HepG2 (cell line): ENCODE measurements around the gene SDR9C7.

Experiments
- CEBPB ChIP-seq: IDR thresholded peaks from 2 replicates; pipeline ENCODE4 v1.6.1; 2011; ENCODE audit warnings: low read depth, low read length, improper control_type of control experiment, borderline replicate concordance
- CTCF ChIP-seq: sonication (generic); formaldehyde crosslinking; IDR thresholded peaks from 2 replicates; pipeline ENCODE4 v1.5.0; 2020; ENCODE audit warnings: mild to moderate bottlenecking, missing genetic modification reagents, moderate library complexity
- FOXM1 ChIP-seq: sonication (generic); formaldehyde crosslinking; IDR thresholded peaks from 2 replicates; pipeline ENCODE4 v1.5.0; 2020; ENCODE audit warnings: missing genetic modification reagents
- FOXP1 ChIP-seq, 2 experiments: fragments of 450-650 bp in 1 of 2; IDR thresholded peaks; 2 replicates each; pipeline ENCODE4 v1.6.1; 2017 to 2018; ENCODE audit warnings: antibody characterized with exemption in 1 of 2
- HDAC6 ChIP-seq: fragments of 200-600 bp; sonication (generic); IDR thresholded peaks from 2 replicates; pipeline ENCODE4 v1.7.0; 2017; ENCODE audit warnings: mild to moderate bottlenecking, antibody characterized with exemption, low read length, low read depth
- HMGXB3 ChIP-seq: sonication (generic); formaldehyde crosslinking; IDR thresholded peaks from 2 replicates; pipeline ENCODE4 v1.4.0; 2020; ENCODE audit warnings: missing genetic modification reagents, borderline replicate concordance
- SALL1 ChIP-seq: sonication (generic); formaldehyde crosslinking; IDR thresholded peaks from 2 replicates; pipeline ENCODE4 v1.8.0; 2022; ENCODE audit warnings: mild to moderate bottlenecking, missing genetic modification reagents
- SIN3A ChIP-seq: IDR thresholded peaks from 2 replicates; pipeline ENCODE4 v1.6.1; 2011; ENCODE audit warnings: low read depth, mild to moderate bottlenecking, control low read depth, low read length, borderline replicate concordance
- SOX13 ChIP-seq, 3 experiments: fragments of 450-650 bp in 1 of 3; sonication (generic) in 1 of 3; formaldehyde crosslinking in 1 of 3; IDR thresholded peaks in 2 of 3; conservative IDR thresholded peaks in 1 of 3; 2 replicates each; pipeline versions ENCODE4 v1.5.0 to v1.6.1; 2016 to 2020; ENCODE audit warnings: antibody characterized with exemption in 1 of 3, mild to moderate bottlenecking in 1 of 3, missing compliant biosample characterization in 1 of 3, missing genetic modification reagents in 1 of 3, moderate library complexity in 1 of 3
- TAF1 ChIP-seq: sonication (generic); formaldehyde crosslinking; IDR thresholded peaks from 2 replicates; pipeline ENCODE4 v1.4.0; 2020; ENCODE audit warnings: missing genetic modification reagents
- U2AF1 ChIP-seq: fragments of 200-400 bp; formaldehyde crosslinking; optimal IDR thresholded peaks from 2 replicates; pipeline ENCODE3; 2017; ENCODE audit warnings: mild to moderate bottlenecking, low read depth, low read length
- ZMAT5 ChIP-seq: sonication (generic); formaldehyde crosslinking; IDR thresholded peaks from 2 replicates; pipeline ENCODE4 v1.5.0; 2020; ENCODE audit warnings: mild to moderate bottlenecking, low read depth, missing genetic modification reagents, borderline replicate concordance
- ZNF432 ChIP-seq: sonication (generic); formaldehyde crosslinking; IDR thresholded peaks from 2 replicates; pipeline ENCODE4 v1.5.0; 2020; ENCODE audit warnings: missing genetic modification reagents, mild to moderate bottlenecking, borderline replicate concordance
- ZNF672 ChIP-seq: sonication (generic); formaldehyde crosslinking; IDR thresholded peaks from 2 replicates; pipeline ENCODE4 v1.8.1; 2022; ENCODE audit warnings: missing genetic modification reagents

GRCh38 chr12:56932867-56933266 is 1.3 kb downstream of the SDR9C7 start:
- no peak for TF ChIP-seq ZNF672 (CRISPR knock-in tag)
- no peak for TF ChIP-seq ZNF432 (CRISPR knock-in tag)
- no peak for TF ChIP-seq CTCF
- no peak for TF ChIP-seq SIN3A
- TF ChIP-seq SALL1 (CRISPR knock-in tag), result no peak
- TF ChIP-seq SOX13 (IDR thresholded peaks at IDR 0.05), result no peak
- no peak for TF ChIP-seq SOX13 (CRISPR knock-in tag; conservative IDR thresholded peaks at IDR 0.05 in 1 of 2, IDR thresholded peaks at IDR 0.05 in 1 of 2)
- TF ChIP-seq FOXM1 (CRISPR knock-in tag), result no peak
- no peak for TF ChIP-seq U2AF1
- TF ChIP-seq TAF1 (CRISPR knock-in tag), result no peak
- no peak for TF ChIP-seq HMGXB3 (CRISPR knock-in tag)
- no peak for TF ChIP-seq ZMAT5
- TF ChIP-seq HDAC6, result no peak
- no peak for TF ChIP-seq CEBPB
- no peak for TF ChIP-seq FOXP1 (IDR thresholded peaks at IDR 0.05)
- TF ChIP-seq FOXP1 (CRISPR knock-in tag; IDR thresholded peaks at IDR 0.05), result no peak
